GM21723 (cell line): ENCODE measurements around the gene ZNF443.
"Not testable (repeated sequence)": the region's sequence is repeated elsewhere in the genome, so short reads cannot be mapped to it uniquely, and the experiment has no call there.

Experiments used
- ATAC-seq: cut with Tn5 transposase; IDR thresholded peaks from one replicate; pipeline ENCODE4 v1.9.1; 2021; ENCODE audit warnings: mild to moderate bottlenecking, moderate library complexity; ENCODE audit not compliant: unreplicated experiment

ZNF443 gene

GRCh38 chr19:12440541-12441316 lies at the start of gene ZNF443:
TSS of gene ZNF443 (minus strand) at chr19:12441021. CDS start at chr19:12440914, 107 bp downstream.
- peak; percentile 94 for ATAC-seq

- not testable (repeated sequence) for ATAC-seq
Measured at GRCh38 chr19:12486265-12486783, 45.5 kb upstream of the ZNF443 start.

- no peak for ATAC-seq
Measured at GRCh38 chr19:12485571-12485970, 44.8 kb upstream of the ZNF443 start.

- peak; percentile 12 for ATAC-seq
Measured at GRCh38 chr19:12485052-12485416, 44.2 kb upstream of the ZNF443 start.

GRCh38 chr19:12484371-12485051 lies 43.7 kb upstream of the ZNF443 start, which contains the start of gene ZNF709:
TSS of gene ZNF709 (minus strand) at chr19:12484816. CDS start at chr19:12484657, 159 bp downstream.
- ATAC-seq, result peak; percentile 89

- no peak for ATAC-seq
Measured at GRCh38 chr19:12484011-12484370, 43.2 kb upstream of the ZNF443 start.

GRCh38 chr19:12482509-12482886 lies 41.7 kb upstream of the ZNF443 start:
- no peak for ATAC-seq

- ATAC-seq, result no peak
Measured at GRCh38 chr19:12481781-12482508, 41.1 kb upstream of the ZNF443 start.

- ATAC-seq, result no peak
Measured at GRCh38 chr19:12478234-12478941, 37.6 kb upstream of the ZNF443 start.

GRCh38 chr19:12467651-12468050 lies 26.8 kb upstream of the ZNF443 start:
- ATAC-seq, result not testable (repeated sequence)

GRCh38 chr19:12465211-12465610 lies 24.4 kb upstream of the ZNF443 start:
- no peak for ATAC-seq

- ATAC-seq, result no peak
Measured at GRCh38 chr19:12464769-12465168, 23.9 kb upstream of the ZNF443 start.

- not testable (repeated sequence) for ATAC-seq
Measured at GRCh38 chr19:12464139-12464538, 23.3 kb upstream of the ZNF443 start.

GRCh38 chr19:12453495-12453894 lies 12.7 kb upstream of the ZNF443 start:
- ATAC-seq, result no peak

- no peak for ATAC-seq
Measured at GRCh38 chr19:12450844-12451243, 10.0 kb upstream of the ZNF443 start.

- no peak for ATAC-seq
Measured at GRCh38 chr19:12448808-12449207, 8.0 kb upstream of the ZNF443 start.

GRCh38 chr19:12439686-12440540 lies 908 bp downstream of the ZNF443 start:
- peak; percentile 28 for ATAC-seq

- ATAC-seq, result not testable (repeated sequence)
Measured at GRCh38 chr19:12430726-12431299, 10.0 kb downstream of the ZNF443 start.

GRCh38 chr19:12425888-12426274 lies 14.9 kb downstream of the ZNF443 start:
- ATAC-seq, result no peak
